ENCODE results near the gene CYB5A.

The CYB5A gene

DNA sequence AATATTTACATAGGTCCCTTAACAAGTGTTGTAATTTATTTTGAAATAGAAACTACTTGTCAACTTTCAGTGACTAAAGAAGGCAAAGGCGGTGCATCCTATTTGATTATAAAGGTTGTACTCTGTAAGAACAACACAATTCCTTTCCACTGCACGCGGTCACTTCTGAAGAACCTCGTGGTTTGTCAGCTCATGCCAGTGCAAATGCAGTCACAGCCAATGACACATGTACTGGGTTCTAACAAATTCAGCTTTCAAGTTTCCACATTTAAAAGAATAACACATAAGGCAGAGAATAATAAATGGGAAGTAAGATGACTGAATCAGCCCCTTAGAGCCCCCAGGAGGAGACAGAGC lies 39.7 kb downstream of the CYB5A start:
- no peak for FAIRE-seq

DNA sequence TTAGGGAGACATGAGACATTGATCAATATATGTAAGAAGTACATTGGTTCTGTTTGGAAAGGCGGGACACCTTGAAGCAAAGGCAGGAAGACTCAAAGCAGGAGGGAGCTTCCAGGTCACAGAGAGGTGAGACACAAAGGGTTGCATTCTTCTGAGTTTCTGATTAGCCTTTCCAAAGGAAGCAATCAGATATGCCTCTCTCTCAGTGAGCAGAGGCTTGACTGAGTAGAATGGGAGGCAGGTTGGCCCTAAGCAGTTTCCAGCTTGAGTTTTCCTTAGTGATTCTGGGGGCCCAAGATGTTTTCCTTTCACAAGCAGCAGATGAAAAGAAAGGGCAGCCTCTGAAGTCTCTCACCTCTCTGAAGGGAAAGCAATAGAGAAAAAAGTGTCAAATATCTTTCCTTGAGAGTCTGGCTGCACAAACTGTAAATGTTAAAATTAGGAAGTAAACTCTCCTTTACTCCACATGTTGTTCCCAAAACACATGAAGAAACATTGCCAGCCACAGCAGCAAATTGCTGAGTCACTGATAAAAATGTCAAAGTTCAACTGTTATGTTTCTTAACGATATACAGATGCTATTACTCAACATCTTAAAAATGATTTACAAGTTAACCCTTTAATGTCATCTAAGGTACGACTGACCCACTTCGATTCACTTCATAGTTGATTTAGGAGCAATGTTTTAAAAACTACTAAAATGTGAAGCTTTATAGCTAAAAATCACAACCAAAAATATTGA lies 40.3 kb downstream of the CYB5A start:
- no peak for DNase-seq (ENCODE audit: extremely low spot score, insufficient read length, low read depth)
- FAIRE-seq = no peak

More for the DNA sequence above, 39.7 kb downstream of the CYB5A start:
- DNase-seq (ENCODE audit: extremely low spot score, insufficient read length, low read depth) = no peak

DNA sequence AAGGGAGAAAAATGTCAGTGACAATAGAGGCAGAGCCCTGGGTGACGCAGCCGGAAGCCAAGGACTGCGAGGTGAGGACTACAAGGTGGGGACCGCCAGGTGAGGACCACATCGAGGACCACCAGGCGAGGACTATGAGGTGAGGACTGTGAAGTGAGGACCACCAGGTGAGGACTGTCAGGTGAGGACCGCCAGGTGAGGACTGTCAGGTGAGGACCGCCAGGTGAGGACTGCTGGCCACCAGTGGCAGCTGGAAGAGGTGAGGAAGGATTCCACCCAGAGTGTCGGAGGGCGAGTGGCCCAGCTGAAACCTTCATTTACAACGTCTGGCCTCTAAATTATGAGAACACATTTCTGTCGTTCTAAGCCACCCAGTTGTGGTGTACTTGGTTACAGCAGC lies 41.6 kb downstream of the CYB5A start:
- DNase-seq (ENCODE audit: extremely low spot score, insufficient read length, low read depth) (no peak), FAIRE-seq (no peak)

DNA sequence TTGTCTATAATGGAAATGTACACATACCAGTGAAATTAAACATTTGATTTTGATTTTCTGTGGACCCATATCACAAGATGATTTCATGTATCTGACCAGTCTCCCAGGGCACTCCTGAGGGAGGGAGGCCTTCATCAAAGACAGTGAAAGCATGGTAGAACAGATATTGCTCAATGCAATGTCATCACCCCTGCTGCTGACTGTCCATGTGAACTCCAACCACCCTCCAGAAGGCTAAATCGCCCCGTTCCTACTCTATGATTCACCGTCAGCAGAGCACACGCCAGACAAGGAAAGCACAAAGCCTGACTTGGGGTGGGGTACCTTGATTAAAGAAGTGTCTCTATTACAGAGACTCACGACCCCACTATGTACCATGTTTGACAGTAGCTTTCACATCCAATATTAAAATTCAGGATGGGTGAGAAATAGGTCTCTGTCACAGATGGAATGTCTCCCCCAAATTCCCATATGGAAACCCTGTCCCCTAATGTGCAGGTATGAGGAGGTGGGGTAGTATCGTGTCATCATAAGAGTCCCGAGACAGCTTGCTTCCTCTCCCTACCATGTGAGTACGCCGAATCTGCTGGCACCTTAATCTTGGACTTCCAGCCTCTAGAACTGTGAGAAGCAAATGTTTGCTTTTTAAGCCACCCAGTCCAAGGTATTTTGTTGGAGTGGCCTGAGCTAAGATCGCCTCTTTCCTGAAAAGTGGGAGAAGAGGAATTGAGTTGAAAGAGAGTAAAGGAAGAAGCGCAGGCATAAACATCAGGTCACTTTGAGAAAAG lies 42.4 kb downstream of the CYB5A start:
- no peak for DNase-seq (ENCODE audit: extremely low spot score, insufficient read length, low read depth)
- peak; percentile 9 for FAIRE-seq

DNA sequence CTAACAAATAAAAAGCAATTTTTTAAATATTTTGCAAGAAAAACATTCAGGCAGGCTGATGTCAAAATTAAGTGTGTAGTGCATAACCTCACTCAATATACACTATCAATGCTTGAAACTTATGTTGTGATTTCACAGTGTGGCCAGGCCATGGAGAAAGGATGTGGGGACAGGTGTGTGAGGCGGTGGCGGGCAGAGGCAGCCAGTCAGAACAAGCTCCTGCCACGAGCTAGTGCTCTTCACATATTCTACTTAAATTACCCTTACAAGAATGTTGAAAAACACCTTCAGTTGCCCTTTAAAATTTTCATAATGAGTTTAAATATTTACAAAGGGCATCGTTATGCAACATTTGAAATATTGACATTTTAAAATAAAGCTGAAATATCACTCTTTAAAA lies 43.2 kb downstream of the CYB5A start:
- FAIRE-seq (peak; percentile 78), DNase-seq (ENCODE audit: extremely low spot score, insufficient read length, low read depth) (peak; percentile 52)

DNA sequence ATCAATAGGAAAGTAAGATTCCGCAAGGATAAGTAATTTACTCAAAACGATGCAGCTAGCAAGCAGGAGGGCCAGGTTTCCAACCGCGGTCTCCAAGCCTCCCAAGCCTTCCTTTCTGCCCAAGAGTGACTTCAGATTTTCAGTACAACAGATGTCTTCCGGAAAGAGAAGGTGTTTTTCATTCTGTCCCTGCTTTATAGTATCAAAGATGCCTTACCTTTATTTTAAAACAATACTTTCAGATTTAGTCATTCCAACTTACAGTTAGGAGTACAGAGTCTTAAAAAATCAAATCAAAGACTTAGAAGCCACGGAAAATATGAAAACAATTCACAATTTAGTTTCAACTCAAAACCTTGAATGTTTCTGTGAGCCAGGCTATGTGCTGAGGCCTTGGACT lies 43.6 kb downstream of the CYB5A start:
- DNase-seq (ENCODE audit: extremely low spot score, insufficient read length, low read depth) (no peak), FAIRE-seq (no peak)

DNA sequence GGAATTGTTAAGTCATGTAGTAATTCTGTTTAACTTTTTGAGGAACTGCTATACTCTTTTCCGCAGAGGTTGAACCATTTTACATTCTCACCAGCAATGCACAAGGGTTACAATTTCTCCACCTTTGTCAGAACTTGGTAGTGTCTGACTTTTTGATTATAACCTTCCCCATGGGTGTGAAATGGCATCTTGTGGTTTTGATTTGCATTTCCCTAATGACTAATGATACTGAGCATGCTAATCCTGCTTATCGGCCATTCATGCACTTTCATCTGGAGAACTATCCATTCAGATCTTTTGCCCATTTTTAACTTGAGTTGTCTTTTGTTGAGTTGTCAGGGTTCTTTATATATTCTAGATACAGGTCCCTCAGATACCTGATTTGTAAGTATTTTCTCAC lies 47.2 kb downstream of the CYB5A start:
- no peak for FAIRE-seq
- DNase-seq (ENCODE audit: extremely low spot score, insufficient read length, low read depth) = no peak

DNA sequence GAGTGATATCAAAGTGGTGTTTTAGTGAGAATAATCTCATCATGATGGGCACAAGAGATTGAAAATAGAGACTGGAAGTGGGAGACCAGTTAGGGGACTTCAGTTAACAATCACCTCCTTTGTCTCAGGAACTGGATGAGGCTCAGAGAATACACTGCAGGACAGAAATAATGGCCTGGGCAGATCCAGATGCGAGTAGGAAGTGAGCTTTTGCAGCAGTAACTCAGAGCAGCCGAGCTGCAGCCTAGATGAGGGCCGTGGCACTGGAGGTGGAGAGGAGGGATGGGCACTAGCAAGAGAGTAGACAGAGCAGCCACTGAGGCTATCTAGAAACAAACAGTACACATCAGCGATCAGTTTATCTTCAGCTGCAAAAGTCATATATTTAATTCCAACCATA lies 48.6 kb downstream of the CYB5A start:
- no peak for FAIRE-seq
- DNase-seq (ENCODE audit: extremely low spot score, insufficient read length, low read depth) = no peak

DNA sequence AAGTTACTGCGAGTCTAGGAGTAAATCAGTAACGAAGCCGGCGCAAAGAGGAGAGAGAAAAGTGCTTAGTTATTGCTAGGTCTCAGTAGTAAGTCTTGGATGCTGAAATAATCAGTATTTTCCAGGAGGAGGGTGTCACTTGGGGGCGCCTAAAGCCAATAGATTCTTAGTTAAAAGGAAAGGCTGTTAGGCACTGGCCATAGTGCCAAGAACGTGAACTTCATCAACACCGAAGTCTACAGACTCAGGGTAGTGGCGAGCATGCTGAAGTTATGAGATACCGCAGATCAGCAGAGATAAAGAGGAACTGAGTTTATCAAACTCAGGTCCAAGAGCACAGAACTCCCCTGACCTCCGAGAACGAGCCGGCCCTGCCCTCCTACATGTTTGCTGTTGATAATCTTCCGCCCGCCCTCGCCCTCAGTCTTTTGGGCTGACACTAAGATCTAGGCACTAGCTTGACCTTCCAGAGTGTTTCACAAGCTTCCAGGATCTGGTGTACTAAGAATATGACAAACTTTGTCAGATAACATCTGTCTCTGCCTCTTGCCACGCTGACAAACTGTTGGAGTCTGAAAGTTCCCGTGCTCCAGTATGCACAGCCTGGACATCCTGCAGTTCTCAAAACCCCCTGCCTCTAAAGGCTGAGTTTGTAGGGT lies 49.2 kb downstream of the CYB5A start:
- DNase-seq (ENCODE audit: extremely low spot score, insufficient read length, low read depth) (no peak), FAIRE-seq (no peak)

DNA sequence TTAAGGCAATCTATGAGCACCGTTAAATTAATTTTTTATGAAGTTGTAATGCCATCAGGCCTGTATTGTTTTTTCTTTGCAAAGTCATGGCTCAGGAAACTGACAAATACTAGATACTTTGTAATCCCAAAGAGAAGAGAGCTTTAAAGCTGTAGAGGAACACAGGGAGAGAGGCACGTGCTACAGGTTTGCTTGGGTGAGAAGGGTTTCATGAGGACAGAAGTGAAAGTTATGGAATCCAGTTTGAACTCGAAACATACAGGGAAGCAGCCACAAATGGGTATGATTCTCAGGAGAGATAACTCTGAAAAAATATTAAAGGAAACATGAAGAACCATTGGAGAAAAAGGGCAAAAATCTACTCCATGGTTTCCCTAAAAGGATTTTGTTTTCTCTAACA lies 49.8 kb downstream of the CYB5A start:
- no peak for FAIRE-seq
- no peak for DNase-seq (ENCODE audit: extremely low spot score, insufficient read length, low read depth)

DNA sequence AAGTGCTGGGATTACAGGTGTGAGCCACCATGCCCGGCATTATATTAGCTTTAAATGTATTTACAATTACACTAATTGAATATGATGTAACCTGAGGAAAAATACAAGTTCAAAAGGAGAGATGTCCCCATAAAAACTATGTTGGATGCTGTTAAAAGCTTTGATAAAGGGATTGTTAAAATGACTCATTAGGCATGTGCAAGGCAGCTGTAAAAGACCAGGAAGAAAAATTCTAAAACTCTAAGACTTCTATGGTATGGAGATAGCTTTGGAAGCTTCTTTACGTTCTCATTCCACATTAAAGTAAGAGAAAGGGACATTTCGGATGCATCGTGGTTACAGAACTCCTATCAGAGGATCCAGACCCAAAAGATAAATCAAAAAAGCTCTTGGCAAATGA lies 50.3 kb downstream of the CYB5A start:
- FAIRE-seq (no peak), DNase-seq (ENCODE audit: extremely low spot score, insufficient read length, low read depth) (no peak)

DNA sequence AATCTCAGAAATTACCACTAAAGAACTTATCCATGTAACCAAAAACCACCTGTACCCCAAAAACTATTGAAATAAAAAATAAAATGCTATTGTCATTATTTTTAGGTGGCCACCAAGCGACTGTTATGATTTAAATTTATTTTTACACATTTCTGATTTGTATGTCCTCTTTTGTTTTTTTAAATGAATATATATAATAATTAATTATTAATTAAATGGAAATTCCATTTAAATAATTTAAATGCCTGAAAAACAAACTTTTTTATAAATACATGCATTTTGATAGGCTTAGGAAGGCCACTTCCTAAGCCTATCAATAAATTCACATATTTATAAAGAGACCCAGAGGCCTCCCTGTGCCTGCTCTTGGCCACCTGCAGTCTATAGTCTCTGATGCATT lies 52.2 kb downstream of the CYB5A start:
- DNase-seq (ENCODE audit: extremely low spot score, insufficient read length, low read depth) = no peak
- no peak for FAIRE-seq

DNA sequence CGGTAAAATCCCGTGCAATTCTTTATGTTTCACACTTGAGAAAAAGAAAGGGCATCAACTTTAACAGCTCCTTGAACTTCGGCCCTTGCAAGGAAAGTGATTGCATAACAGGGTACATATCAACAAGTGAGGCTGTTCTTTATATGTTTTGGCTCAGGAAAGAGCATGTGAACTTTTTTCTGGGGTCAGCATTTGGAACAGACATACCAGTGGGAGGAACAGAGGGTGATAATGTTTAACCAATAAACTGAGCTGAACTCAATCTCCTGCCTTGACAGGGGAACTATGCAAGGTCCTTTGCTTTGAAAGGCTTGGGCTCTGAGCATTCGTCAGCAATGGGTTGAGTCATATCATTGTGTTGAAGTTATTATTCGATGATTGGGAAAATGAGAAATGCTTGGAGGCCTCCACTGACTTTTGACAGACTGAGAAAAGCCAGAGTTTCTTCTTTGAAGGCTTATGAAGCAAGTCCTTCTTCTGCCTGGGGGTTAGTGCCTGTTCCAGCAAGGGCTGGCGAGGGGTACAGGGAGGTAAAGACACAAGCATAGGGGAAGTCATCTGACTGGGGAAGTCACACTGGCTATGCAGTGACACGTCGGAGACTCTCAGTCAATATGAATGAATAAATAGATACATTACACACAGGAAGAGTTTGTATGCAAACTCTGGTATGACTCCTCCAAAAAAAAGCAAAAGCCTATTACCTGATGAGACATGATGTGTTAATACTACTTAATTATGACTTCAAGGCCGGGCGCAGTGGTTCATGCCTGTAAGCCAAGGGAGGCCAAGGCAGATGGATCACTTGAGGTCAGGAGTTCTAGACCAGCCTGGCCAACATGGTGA lies 57.2 kb downstream of the CYB5A start:
- FAIRE-seq (no peak), DNase-seq (ENCODE audit: extremely low spot score, insufficient read length, low read depth) (no peak)

DNA sequence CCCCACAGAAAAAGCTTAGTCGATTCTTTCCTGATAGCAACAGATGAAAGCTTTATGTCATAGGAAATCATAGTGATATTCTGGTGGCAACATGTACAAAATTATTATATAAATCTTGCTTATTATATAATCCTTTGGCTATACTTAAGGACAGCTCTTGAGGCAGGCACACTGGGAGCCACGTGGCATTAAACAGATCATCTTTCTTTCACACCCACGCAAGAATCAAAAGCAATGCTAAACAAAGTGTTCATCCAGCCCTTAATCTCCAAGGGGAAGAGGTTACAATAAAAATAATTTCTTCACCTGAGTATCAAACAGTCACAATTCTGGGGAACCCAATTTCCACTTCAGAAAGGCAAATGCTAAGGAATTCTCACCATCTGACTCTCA lies 57.8 kb downstream of the CYB5A start:
- FAIRE-seq (no peak), DNase-seq (ENCODE audit: extremely low spot score, insufficient read length, low read depth) (no peak)

DNA sequence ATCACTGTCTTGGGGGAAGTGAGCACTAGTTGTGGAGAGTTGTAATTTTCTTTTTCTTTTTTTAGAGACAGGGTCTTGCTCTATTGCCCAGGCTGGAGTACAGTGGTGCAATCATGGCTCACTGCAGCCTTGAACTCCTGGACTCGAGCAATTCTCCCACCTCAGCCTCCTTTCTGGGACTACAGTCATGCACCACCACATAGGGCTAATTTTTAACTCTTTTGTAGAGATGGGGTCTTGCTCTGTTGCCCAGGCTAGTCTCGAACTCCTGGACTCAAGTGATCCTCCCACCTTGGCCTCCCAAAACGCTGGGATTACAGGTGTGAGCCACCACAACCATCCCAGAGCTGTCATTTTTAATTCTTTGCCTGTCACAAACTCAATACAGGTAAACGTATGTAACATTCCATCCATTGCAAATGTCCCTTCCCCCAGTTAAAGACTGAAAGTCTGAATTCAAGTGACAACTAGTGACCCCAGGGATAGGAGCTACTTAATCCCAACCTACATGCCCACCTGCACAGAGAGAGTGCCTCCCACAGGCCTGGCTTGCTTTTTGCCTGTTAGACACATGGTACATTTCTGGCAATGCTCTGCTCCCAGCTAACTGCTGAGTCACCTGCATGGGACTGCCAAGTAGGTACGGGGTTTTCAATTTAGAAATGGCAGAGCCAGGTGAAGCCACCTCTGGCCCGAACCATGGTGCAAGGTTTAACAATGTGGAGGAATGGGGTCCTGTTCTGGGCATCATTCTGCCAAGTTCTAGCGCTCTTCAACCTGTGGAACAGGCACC lies 60.6 kb downstream of the CYB5A start:
- FAIRE-seq = no peak
- no peak for DNase-seq (ENCODE audit: extremely low spot score, insufficient read length, low read depth)

DNA sequence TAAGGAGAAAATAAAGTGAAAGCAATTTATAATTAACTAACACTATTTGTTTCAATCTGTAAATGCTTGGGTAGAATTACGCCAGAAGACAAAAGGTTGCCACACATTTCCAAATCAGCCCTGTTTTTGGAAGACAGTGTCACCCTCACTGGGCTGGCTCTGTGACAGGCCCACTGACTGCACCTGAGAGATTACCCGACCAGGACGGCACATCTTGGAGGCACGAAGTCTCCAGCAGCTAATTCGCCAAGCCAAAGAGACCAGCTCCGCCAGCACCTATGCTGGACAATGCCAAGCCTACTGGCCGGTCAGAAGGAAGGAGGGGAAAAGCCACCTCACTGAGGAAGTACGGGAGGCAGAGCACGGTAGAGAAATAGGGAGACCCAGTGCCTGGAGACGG lies 61.9 kb downstream of the CYB5A start:
- FAIRE-seq (no peak), DNase-seq (ENCODE audit: extremely low spot score, insufficient read length, low read depth) (no peak)

DNA sequence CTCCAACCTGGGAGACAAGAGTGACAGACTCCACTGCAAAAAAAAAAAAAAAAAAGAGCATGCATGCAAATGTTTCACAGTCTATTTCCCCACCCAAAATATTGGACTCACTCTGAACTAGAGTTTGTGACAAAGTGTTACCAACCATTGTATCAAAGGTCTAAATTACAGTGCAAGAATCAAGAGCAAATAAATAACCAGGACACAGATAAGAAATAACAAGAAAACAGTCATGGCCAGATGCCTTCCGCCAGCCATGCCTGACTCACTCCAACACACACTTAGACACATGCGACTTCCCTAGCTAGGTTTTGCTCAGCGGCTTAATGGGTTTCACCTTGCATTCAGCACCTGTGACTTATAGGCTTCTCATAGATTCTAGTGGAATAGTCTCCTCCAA lies 62.8 kb downstream of the CYB5A start:
- no peak for FAIRE-seq
- no peak for DNase-seq (ENCODE audit: extremely low spot score, insufficient read length, low read depth)

DNA sequence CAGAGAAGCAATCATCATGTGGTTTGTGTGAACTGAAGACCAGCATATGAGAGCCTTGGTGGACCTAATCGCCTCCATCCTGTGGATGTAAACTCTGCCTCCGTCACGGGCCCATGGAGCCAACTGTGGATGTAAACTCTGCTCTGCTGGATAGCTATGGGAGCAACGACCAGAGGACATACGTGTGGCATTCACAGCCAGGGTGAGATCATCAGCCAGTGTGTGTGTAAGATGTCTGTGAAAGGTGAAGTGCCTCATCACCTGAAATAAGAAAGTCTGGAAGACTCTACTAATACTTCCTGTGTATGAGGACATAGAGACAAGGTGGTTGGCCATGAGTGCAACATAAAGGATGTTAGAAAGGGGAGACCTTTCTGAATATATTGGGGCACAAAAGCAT lies 63.5 kb downstream of the CYB5A start:
- no peak for FAIRE-seq
- no peak for DNase-seq (ENCODE audit: extremely low spot score, insufficient read length, low read depth)

DNA sequence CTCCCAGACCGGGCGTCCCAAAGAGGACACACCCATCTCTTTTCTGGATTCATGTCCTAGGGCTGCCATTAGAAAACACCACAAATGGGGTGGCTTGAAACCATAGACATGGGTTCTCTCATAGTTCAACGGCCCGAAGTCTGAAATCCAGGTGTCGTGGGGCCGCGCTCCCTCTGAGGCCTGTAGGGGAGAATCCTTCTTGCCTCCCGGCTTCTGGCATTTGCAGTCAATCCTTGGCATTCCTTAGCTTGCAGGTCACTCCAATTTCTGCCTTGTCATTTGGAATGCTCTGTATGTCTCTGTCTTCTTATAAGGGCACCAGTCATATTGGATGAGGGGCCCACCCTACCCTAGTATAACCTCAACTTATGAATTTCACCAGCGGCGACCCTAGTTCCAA lies 65.1 kb downstream of the CYB5A start:
- DNase-seq (ENCODE audit: extremely low spot score, insufficient read length, low read depth) (no peak), FAIRE-seq (no peak)

DNA sequence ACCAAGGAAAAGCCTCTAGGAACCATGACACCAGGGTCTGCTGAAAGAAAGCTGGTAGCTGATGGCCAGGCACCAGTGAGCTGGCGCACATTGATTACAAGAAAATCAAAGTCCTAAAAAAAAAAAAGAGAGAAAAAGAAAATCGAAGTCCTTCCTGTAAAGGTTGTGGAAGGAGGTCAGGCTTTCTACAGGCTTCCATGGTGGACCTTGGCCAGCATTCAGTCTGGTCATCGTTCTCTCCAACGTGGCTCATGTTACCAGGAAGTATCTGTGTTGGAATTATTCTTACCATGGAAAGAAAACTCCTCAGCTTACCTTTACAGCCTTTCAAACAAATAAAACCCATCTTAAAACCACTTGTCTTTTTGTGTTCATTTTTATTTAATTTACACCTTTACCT lies 65.6 kb downstream of the CYB5A start:
- DNase-seq (ENCODE audit: extremely low spot score, insufficient read length, low read depth) (no peak), FAIRE-seq (no peak)

Data from GM18507 (cell line).